Measurements from ENCODE around the gene DISC1.

- TF ChIP-seq CTCF (IDR thresholded peaks at IDR 0.05) (no peak), POLR2A (IDR thresholded peaks at IDR 0.05) (no peak)
Measured at GRCh38 chr1:231933711-231934626, 307.4 kb downstream of the DISC1 start.

All from uterus (tissue), 2 donors.